Measurements from ENCODE around the gene RNASET2.

DNA sequence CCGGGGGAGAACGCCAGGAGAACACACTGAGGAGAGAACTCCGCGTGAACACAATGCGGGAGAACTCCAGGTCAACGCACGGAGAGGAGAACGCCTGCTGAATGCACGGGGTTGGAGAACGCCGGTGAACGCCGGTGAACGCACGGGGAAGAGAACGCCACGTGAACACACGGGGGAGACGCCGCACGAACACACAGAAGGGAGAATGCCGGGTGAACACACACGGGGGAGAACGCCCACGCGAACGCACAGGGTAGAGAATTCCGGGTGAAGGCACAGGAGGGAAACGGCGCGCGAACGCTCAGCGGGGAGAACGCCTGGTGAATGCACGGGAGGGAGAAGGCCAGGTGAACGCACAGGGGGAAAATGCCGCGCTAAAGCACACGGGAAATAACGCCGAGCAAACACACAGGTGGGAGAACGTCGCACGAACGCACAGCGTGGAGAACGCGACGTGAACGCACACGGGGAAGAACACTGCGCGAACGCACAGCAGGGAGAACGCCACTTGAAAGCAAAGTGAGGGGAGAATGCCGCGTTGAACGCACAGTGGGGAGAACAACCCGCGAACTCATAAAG, 56.1 kb downstream of the RNASET2 start:
- TF ChIP-seq POLR2A (IDR thresholded peaks at IDR 0.05): no peak
- TF ChIP-seq, protein P1, sequence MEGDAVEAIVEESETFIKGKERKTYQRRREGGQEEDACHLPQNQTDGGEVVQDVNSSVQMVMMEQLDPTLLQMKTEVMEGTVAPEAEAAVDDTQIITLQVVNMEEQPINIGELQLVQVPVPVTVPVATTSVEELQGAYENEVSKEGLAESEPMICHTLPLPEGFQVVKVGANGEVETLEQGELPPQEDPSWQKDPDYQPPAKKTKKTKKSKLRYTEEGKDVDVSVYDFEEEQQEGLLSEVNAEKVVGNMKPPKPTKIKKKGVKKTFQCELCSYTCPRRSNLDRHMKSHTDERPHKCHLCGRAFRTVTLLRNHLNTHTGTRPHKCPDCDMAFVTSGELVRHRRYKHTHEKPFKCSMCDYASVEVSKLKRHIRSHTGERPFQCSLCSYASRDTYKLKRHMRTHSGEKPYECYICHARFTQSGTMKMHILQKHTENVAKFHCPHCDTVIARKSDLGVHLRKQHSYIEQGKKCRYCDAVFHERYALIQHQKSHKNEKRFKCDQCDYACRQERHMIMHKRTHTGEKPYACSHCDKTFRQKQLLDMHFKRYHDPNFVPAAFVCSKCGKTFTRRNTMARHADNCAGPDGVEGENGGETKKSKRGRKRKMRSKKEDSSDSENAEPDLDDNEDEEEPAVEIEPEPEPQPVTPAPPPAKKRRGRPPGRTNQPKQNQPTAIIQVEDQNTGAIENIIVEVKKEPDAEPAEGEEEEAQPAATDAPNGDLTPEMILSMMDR (IDR thresholded peaks at IDR 0.05): no peak
